ENCODE results near the gene PBX4.

DNA sequence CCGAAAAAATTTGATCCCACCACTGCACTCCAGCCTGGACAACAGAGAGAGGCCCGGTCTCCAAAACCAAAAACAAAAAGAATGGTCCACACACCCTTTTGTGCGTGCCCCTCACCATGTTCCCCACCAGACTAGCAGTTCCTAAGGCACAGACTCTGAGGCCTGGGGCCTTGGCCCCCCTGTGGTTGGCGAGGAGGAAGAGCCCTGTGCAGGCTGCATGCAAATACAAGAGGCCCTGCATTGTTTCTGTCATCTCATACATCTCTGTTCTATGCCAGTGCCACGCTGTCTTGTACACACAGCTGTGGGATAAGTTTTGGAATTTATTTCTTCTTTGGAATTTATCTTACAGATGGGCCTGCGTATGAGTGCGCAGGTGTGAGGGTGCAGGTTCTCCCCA, 94.4 kb downstream of the PBX4 start:
- TF ChIP-seq CTCF (IDR thresholded peaks at IDR 0.05) (no peak), EZH2 (IDR thresholded peaks at IDR 0.05; ENCODE audit: borderline replicate concordance, insufficient read depth, low read depth, low read length, poor library complexity, severe bottlenecking) (no peak)
